AG10803 (cell line): ENCODE results near the gene LSM14A.

Source experiments
- DNase-seq: peaks from one replicate; pipeline ENCODE4 v3.0.0; 2010; ENCODE audit warnings: low read depth
- H3K4me3 ChIP-seq: 2 replicates; pipeline ENCODE4 v1.5.1; 2011; ENCODE audit warnings: mild to moderate bottlenecking, low read length, control low read depth
- TF ChIP-seq, protein P1 (sequence below): conservative IDR thresholded peaks from 2 replicates; pipeline ENCODE4 v1.5.1; 2011; ENCODE audit warnings: mild to moderate bottlenecking, low read length, control low read depth, inconsistent platforms

LSM14A gene

DNA sequence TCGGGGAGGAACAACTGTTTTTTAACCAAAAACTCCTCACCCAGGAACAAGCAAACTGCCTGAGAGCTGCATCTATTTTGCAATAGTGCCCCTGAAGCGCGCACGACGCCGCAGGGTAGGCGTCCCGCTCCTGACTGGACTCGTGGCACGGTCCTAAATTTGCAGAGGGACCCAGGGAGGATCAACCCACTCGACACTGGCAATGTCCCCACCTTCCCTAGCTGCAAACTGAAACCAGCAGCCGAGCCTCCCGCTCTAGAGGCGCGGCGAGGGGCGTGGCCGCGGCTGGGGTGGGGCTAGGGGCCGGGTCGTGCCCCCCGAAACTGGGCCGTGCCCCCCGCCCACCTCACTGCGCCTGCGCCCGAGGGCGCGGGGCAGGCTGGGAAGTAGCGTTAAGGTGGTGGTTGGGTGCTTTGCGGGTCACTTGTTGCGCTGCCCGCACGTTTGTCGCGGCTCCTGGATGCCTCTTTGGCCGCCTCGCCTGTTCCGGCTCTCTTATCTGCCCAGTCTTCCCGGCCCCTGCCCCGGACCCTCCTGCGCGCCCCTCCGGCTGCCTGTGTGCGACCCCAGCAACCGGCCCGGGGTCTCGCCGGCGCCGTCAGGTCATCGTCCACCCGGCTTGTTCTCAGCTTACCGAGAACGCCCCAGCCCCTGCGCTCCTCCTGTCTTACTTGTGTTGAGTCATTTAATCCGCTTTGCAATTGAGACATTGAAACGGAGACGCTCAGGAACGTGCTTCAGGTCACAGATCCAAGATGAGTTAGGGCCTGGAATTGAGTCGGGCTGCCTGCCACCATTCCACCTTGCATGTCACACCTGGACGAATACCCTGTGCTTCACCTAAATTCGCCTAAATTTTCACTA, 37.9 kb upstream of the LSM14A start:
- DNase-seq = peak; percentile 71
- peak overlapping the region; percentile 74 for H3K4me3 ChIP-seq
- TF ChIP-seq, protein P1, sequence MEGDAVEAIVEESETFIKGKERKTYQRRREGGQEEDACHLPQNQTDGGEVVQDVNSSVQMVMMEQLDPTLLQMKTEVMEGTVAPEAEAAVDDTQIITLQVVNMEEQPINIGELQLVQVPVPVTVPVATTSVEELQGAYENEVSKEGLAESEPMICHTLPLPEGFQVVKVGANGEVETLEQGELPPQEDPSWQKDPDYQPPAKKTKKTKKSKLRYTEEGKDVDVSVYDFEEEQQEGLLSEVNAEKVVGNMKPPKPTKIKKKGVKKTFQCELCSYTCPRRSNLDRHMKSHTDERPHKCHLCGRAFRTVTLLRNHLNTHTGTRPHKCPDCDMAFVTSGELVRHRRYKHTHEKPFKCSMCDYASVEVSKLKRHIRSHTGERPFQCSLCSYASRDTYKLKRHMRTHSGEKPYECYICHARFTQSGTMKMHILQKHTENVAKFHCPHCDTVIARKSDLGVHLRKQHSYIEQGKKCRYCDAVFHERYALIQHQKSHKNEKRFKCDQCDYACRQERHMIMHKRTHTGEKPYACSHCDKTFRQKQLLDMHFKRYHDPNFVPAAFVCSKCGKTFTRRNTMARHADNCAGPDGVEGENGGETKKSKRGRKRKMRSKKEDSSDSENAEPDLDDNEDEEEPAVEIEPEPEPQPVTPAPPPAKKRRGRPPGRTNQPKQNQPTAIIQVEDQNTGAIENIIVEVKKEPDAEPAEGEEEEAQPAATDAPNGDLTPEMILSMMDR = no peak

DNA sequence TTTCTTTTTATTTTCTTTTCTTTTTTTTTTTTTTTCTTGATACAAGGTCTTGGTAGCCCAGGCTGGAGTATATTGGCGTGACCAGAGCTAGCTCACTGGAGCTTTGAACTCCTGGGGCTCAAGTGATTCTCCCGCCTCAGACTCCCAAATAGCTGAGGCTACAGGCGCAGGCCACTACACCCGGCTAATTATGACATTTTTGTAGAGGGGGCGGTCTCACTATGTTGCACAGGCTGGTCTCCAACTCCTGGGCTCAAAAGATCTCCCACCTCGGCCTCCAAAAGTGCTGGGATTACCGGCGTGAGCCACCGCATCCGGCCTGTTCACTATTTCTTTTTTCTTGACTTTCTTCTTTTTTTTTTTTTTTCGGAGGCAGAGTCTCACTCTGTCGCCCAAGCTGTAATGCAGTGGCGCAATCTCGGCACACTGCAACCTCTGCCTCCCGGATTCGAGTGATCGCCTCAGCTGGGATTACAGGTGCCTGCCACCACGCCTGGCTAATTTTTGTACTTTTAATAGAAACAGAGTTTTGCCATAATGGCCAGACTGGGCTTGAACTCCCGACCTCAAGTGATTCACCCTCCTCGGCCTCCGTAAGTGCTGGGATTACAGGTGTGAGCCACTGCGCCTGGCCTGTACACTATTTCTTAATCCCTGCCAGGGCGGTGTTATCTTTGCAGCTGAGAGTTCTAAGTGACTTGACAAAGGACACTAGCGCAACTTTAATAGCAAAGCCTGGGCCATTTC, 37.1 kb upstream of the LSM14A start:
- DNase-seq = no peak

DNA sequence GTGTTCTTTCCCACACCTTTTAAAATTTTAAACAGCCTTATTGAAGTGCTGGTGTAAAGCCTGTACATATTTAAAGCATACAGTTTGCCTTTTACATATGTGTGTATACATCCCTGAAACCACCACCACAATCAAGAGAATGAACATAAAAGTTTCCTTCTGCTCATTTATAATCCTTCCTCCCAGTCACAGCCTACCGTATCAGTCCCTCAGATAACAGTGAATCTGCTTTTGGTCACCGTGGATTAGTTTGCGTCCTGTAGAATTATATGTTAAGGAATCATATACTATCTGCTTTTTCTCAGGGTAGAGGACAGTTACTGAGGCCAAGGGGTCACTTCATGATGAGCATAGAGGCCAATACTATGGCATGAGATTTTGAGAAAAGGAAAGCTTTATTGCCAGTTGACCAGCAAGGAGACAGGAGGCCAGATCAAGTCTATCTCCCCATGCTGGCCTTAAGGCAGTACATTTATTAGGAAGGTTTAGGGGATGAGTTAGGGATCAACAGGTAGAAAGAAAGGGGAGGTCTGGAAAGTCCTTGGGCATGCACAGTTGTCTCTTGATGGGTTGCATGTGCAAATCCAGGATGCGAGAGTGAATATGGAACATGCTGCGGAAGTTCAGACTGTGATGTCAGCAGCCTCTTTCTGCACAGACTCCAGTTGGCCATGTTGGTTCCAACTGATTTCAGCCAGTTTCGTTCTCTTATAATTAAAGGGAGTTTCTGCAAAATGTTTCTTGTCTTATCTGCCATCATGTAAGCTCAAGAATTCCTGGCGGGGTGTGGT, 36.3 kb upstream of the LSM14A start:
- DNase-seq = no peak
- no peak overlapping the region for H3K4me3 ChIP-seq
- TF ChIP-seq, protein P1 = no peak

More for the DNA sequence above, 37.1 kb upstream of the LSM14A start:
- TF ChIP-seq, protein P1 = no peak
- H3K4me3 ChIP-seq = peak overlapping the region; percentile 74

- H3K4me3 ChIP-seq = no peak overlapping the region
- DNase-seq = no peak
- TF ChIP-seq, protein P1 = no peak
Measured at GRCh38 chr19:34141025-34141424, 31.3 kb upstream of the LSM14A start.

DNA sequence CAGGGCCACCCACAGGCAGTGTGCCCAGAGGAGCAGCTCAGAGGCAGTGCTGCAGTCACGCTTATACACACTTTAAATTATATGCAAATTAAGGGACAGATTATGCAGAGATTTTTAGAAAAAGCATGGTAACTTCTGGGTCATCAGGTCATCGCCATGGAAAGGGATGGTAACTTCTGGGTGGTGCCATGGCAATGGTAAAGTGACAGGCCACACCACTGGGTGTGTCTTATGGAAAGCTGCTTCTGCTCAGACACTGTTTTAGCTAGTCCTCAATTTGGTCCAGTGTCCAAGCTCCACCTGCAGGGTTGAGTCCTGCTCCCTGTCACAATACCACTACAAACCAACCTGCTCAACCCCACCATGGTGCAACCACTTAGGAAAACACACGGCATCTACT, 29.9 kb upstream of the LSM14A start:
- DNase-seq = no peak
- TF ChIP-seq, protein P1 = no peak
- no peak overlapping the region for H3K4me3 ChIP-seq

GRCh38 chr19:34145741-34146202, 26.5 kb upstream of the LSM14A start:
- DNase-seq = peak; percentile 36
- TF ChIP-seq, protein P1 = peak; percentile 82
- H3K4me3 ChIP-seq = no peak overlapping the region
